SJCRH30 (cell line): ENCODE measurements around the gene SLC46A1. TPM values are rescaled to one million over a fixed set of nuclear protein-coding genes. Genes with fewer than 3 reads are reported as not detected.

Experiments used
- DNase-seq, 2 experiments: peaks; one replicate each; pipeline ENCODE4 v3.0.0-alpha.2; 2015 to 2020
- H3K27ac ChIP-seq: fragments of 250-450 bp; sonication (Bioruptor Pico); 2 replicates; pipeline ENCODE4 v1.5.1; 2020; ENCODE audit warnings: mild to moderate bottlenecking, moderate library complexity
- H3K27me3 ChIP-seq: fragments of 250-450 bp; sonication (Bioruptor Pico); 2 replicates; pipeline ENCODE4 v1.5.1; 2020; ENCODE audit warnings: mild to moderate bottlenecking, moderate library complexity
- H3K36me3 ChIP-seq: fragments of 250-450 bp; sonication (Bioruptor Pico); 2 replicates; pipeline ENCODE4 v1.5.1; 2020; ENCODE audit warnings: mild to moderate bottlenecking, moderate library complexity
- H3K4me1 ChIP-seq: fragments of 250-450 bp; sonication (Bioruptor Pico); 2 replicates; pipeline ENCODE4 v1.5.1; 2020; ENCODE audit warnings: mild to moderate bottlenecking, moderate library complexity
- H3K4me3 ChIP-seq: fragments of 250-450 bp; sonication (Bioruptor Pico); 2 replicates; pipeline ENCODE4 v1.5.1; 2020; ENCODE audit warnings: mild to moderate bottlenecking, moderate library complexity
- H3K9me3 ChIP-seq: fragments of 250-450 bp; sonication (Bioruptor Pico); replicated peaks from 2 replicates; pipeline ENCODE4 v1.5.1; 2020; ENCODE audit warnings: mild to moderate bottlenecking, moderate library complexity
- total RNA-seq: library from RNA; depleted of rRNA; stranded (reverse); fragments of >200 nt; shearing (Covaris generic); gene quantifications from 2 replicates; pipeline ENCODE4 v1.2.3, GENCODE V29; 2014

Gene SLC46A1
- total RNA-seq, 1 experiment from 2014 or later, result 10.6 TPM

DNA sequence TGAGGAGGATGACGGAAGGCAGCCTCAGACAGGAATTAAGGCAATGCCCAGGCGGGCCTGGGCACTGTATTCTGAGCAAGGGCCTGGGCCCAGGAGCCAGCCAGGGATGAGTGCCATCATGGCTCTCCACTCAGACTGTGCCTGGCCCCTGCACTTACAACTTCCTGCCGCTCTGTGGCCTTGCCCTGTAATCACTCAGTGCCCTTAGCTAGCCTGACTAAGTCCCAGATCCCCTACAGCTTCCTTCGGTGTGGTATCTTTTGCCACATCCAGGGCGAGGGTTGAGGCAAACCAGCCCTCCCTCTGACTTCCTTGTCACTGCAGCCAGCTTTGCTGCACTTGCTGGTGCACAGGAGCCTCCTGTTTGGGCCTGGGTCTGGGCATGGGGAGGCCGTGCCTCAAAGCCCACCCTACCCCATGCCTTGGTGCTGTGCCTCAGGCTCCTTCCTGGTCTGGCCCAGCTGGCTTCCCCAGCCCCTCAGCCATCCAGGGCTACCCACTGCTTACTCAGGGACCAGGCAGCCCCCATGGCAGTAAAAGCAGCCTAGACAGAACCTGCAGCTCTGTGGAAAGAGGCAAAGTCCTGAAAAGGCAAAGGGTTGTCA lies 9.3 kb downstream of the SLC46A1 start:
- H3K9me3 ChIP-seq, result no peaks in the 10 kb centered on the region
- no peak for DNase-seq
- H3K4me3 ChIP-seq, result no peak overlapping the region
- H3K4me1 ChIP-seq, result peaks cover 7% of the 10 kb centered on the region
- H3K27me3 ChIP-seq, result no peaks in the 10 kb centered on the region
- no peak overlapping the region for H3K27ac ChIP-seq
- H3K36me3 ChIP-seq, result peaks cover 12% of the 10 kb centered on the region

DNA sequence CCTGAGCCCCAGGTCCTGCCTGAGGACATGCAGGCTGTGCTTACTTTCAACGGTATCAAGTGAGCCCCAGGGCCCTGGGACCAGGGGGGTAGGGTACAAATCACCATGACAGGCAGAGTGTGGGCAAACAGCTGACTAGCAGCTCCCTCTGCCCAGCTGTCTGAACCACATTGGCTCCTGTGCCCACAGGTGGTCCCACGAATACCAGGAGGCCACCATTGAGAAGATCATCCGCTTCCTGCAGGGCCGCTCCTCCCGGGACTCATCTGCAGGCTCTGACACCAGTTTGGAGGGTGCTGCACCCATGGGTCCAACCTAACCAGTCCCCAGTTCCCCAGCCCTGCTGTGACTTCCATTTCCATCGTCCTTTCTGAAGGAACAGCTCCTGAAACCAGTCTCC lies 10.0 kb downstream of the SLC46A1 start:
- Histone ChIP-seq H3K27me3 (no peaks in the 10 kb centered on the region), H3K4me3 (no peak overlapping the region), H3K27ac (no peak overlapping the region), H3K4me1 (peaks cover 7% of the 10 kb centered on the region), H3K36me3 (peaks cover 17% of the 10 kb centered on the region), H3K9me3 (no peaks in the 10 kb centered on the region)
- DNase-seq, result no peak

DNA sequence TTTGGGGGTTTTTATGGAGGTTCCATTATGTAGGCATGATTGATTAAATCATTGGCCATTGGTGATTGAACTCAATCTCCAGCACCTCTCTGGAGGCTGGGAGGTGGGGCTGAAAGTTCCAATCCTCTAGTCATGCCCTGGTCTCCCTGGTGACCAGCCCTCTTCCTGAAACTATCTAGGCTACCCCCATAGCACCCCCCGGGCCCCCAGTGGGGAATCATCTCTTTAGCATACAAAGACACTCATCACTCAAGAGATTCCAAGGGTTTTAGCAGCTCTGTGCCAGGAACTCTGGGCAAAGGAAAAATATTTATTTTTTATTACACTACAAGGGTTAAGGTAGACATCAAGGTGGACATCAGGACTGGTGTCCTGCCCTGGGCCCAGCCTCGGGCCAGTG lies 10.6 kb downstream of the SLC46A1 start:
- Histone ChIP-seq H3K36me3 (peaks cover 22% of the 10 kb centered on the region), H3K9me3 (no peaks in the 10 kb centered on the region), H3K27me3 (no peaks in the 10 kb centered on the region), H3K4me3 (no peak overlapping the region), H3K4me1 (peaks cover 7% of the 10 kb centered on the region), H3K27ac (no peak overlapping the region)
- DNase-seq, result no peak

DNA sequence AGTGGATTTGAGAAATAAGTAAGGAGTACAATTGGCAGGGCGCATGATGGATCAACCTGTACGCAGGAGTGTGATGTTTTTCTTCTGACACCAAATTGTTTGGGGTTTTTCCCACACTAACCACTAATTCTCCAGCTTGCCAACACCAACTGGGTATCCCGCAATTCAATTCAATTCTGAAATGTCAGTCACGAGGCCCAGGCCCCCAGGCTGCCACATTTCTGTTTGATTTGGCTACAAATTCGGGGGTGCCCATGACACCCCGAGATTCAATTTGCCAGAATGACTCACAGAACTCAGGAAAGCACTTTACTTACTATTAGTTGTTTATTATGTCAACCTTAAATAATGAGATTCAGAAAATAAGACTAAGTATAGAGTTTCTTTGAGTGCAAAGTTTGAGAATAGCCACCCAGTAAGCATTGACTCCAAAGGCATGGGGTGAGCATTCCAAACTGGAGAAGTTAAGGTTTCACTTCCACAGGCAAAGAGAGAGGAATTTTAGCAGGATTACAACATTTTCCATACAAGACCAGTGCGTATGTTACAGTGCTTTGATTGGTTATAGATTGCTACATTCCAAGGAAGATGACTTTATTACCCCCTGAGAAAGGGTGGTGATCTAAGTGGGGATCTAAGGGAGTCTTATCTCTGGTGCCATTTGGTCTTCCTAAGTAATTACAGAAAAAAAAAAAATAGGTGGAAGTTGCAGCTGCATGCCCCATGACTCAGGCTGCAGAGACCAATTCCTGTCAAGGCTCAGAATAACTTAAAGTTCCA lies 11.5 kb downstream of the SLC46A1 start:
- no peaks in the 10 kb centered on the region for H3K27me3 ChIP-seq
- no peak overlapping the region for H3K27ac ChIP-seq
- no peak for DNase-seq
- H3K4me1 ChIP-seq, result peaks cover 7% of the 10 kb centered on the region
- peaks cover 28% of the 10 kb centered on the region for H3K36me3 ChIP-seq
- H3K4me3 ChIP-seq, result no peak overlapping the region
- no peaks in the 10 kb centered on the region for H3K9me3 ChIP-seq

DNA sequence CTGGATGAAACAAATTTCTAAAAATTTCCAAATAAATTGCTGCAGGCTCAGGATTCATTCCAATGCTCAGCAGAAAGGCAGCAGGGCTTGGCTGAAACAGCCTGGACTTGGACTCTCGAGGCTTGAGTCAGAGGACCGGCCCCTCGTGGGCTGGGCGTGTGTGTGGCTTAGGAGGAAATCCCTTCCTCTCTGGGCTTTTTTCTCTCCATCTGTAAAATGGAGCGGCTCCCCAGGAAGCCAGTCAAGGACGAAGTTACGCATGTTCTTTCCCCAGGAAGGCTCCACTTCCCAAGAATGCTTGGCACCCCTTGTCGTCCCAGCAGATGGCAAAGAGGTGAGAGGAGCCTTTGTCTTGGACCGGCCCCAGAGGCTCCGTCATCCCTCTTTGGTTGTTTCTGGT lies 13.5 kb downstream of the SLC46A1 start:
- no peak overlapping the region for H3K4me3 ChIP-seq
- H3K27ac ChIP-seq, result no peak overlapping the region
- no peaks in the 10 kb centered on the region for H3K27me3 ChIP-seq
- H3K4me1 ChIP-seq, result no peaks in the 10 kb centered on the region
- H3K36me3 ChIP-seq, result peaks cover 36% of the 10 kb centered on the region
- no peaks in the 10 kb centered on the region for H3K9me3 ChIP-seq
- DNase-seq, result no peak

DNA sequence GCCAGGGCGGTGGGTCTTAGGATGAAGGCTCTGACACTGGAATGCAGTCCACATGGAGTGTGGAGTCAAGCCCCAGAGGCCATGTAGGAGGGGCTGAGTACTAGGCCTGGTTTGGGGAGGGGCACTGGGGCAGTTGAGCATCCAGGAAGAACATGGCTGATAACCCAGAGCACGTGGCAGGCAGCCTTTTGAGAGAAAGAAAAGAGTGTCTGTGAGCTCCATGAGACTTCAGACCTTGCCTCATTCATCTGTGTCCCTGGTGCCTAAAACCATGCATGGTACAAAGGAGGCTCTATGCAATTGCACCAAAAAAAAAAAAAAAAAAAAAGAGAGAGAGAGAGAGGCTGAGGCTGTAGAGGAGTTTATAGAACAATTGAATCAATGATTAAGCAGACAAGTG lies 14.6 kb downstream of the SLC46A1 start:
- Histone ChIP-seq H3K9me3 (no peaks in the 10 kb centered on the region), H3K4me3 (no peak overlapping the region), H3K27ac (no peak overlapping the region), H3K36me3 (peaks cover 37% of the 10 kb centered on the region), H3K27me3 (no peaks in the 10 kb centered on the region), H3K4me1 (no peaks in the 10 kb centered on the region)
- DNase-seq, result no peak

DNA sequence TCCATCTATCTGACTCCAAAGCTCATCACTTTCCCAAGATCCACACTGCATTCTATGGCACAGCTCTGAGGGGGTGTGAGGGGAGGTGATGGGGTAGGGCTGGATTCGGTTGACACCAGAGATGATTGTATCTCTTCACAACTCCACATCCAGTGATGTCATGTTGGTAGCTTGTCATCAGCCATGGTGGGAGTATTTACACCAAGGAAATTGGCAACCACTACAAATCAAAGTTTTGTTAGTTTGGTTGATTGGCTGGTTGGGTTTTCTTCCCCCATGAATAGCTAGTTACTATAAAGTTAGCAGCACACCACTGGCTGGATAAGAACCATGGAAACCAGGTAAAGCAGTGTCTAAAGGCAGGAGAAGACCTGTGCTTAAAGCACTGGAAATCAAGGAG lies 15.0 kb downstream of the SLC46A1 start:
- no peak overlapping the region for H3K27ac ChIP-seq
- peaks cover 38% of the 10 kb centered on the region for H3K36me3 ChIP-seq
- DNase-seq, result no peak
- no peaks in the 10 kb centered on the region for H3K27me3 ChIP-seq
- no peaks in the 10 kb centered on the region for H3K4me1 ChIP-seq
- H3K4me3 ChIP-seq, result no peak overlapping the region
- no peaks in the 10 kb centered on the region for H3K9me3 ChIP-seq

DNA sequence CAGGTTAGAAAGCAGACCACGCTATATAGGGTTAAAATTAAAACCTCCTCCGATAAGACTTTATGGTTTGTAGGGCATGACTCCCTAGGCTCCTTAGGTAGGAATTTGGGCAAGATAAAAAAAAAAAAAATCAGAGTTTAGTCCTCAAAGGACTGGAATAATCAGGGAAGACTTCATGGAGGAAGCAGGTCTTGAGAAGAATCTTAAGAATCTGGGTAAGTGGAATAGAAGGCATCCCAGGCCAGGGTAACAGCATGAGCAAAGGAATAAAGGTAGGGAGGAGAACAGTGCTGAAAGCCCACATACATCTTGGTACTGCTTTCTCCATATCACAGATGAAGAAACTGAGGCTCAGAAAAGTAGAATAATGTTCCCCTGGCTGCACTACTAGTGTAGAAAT lies 15.4 kb downstream of the SLC46A1 start:
- DNase-seq, result no peak
- Histone ChIP-seq H3K27ac (no peak overlapping the region), H3K27me3 (no peaks in the 10 kb centered on the region), H3K36me3 (peaks cover 37% of the 10 kb centered on the region), H3K9me3 (no peaks in the 10 kb centered on the region), H3K4me3 (no peak overlapping the region), H3K4me1 (no peaks in the 10 kb centered on the region)

DNA sequence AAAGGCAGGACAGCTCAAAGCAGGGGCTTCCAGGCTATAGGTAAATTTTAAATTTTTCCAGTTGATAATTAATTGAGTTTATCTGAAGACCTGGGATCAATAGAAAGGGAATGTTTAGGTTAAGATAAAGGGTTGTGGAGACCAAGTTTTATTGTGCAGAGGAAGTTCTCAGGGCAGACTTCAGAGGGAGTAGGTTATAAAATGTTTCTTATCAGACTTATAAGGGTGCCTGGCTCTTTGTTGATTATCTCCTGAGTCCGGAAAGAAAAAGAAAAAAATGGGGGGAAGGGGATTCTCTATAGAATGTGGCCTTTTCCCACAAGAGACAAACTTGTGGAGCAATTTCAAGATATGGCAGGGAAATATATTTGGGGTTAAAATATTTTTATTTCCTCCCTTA lies 15.9 kb downstream of the SLC46A1 start:
- H3K4me1 ChIP-seq, result no peaks in the 10 kb centered on the region
- H3K27me3 ChIP-seq, result no peaks in the 10 kb centered on the region
- peaks cover 33% of the 10 kb centered on the region for H3K36me3 ChIP-seq
- DNase-seq, result no peak
- no peak overlapping the region for H3K4me3 ChIP-seq
- H3K27ac ChIP-seq, result no peak overlapping the region
- H3K9me3 ChIP-seq, result no peaks in the 10 kb centered on the region

DNA sequence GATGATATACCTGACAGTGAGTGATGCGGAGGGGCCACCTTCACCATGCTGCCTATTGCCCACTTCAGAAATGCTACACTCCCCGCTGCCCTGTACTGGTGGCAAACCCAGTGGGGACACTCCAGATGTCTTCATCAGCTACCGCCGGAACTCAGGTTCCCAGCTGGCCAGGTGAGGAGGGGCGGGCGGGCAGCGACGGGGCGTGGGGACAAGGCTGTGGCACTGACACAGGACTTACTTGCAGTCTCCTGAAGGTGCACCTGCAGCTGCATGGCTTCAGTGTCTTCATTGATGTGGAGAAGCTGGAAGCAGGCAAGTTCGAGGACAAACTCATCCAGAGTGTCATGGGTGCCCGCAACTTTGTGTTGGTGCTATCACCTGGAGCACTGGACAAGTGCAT lies 17.9 kb downstream of the SLC46A1 start:
- peaks cover 29% of the 10 kb centered on the region for H3K36me3 ChIP-seq
- no peak for DNase-seq
- no peak overlapping the region for H3K27ac ChIP-seq
- no peaks in the 10 kb centered on the region for H3K27me3 ChIP-seq
- H3K9me3 ChIP-seq, result no peaks in the 10 kb centered on the region
- no peaks in the 10 kb centered on the region for H3K4me1 ChIP-seq
- no peak overlapping the region for H3K4me3 ChIP-seq

DNA sequence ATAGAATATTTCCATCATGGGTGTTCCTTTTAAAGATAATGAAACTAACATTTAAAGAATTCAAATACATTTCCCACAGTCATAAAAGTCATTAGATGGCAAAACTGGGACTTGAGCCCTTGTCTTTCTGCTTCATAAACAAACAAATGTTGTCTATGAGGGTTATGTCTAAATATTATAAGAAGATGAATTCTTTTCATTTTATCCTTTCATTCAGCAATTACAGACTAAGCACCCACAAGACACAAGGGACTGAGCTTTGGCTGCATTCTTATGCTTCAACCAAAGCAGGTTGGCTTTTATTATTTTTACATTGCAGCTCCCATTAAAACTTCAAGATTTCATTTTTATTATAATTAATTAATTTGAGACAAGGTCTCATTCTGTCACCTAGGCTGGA lies 19.6 kb downstream of the SLC46A1 start:
- Histone ChIP-seq H3K27ac (no peak overlapping the region), H3K36me3 (peaks cover 27% of the 10 kb centered on the region), H3K4me1 (no peaks in the 10 kb centered on the region), H3K9me3 (no peaks in the 10 kb centered on the region), H3K27me3 (no peaks in the 10 kb centered on the region), H3K4me3 (no peak overlapping the region)
- DNase-seq, result no peak

DNA sequence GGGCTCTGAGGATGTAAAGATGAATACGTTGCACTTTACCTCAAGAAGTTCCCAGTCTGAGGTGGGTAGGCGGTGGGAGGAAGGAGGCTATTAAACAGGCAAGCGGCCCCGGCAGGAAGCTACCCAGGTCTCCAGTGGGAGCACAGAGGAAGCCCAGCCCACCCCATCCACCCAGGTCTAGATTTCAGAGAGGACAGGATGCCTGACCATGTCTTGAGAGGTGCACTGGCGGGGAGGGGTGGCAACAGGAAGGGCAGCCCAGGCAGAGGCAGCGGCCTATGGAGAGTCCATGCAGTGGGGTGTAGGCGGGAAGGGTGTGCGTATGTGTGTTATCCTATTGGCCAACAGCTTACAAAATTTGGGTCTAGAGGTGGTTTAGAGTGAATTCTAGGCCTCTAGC lies 20.6 kb downstream of the SLC46A1 start:
- Histone ChIP-seq H3K4me3 (no peak overlapping the region), H3K4me1 (no peaks in the 10 kb centered on the region), H3K27ac (no peak overlapping the region), H3K36me3 (peaks cover 17% of the 10 kb centered on the region), H3K9me3 (no peaks in the 10 kb centered on the region), H3K27me3 (no peaks in the 10 kb centered on the region)
- DNase-seq, result no peak

DNA sequence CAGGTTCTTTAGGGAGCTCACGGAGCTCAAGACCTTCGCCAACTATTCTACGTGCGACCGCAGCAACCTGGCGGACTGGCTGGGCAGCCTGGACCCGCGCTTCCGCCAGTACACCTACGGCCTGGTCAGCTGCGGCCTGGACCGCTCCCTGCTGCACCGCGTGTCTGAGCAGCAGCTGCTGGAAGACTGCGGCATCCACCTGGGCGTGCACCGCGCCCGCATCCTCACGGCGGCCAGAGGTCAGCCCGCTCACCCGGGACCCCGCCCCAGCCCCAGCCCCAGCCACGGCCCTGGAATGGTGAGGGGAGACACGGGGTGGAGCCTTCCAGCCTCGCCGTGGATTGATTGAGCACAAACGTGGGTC lies 21.0 kb downstream of the SLC46A1 start:
- Histone ChIP-seq H3K27ac (no peak overlapping the region), H3K9me3 (no peaks in the 10 kb centered on the region), H3K4me3 (no peak overlapping the region), H3K27me3 (no peaks in the 10 kb centered on the region), H3K36me3 (peaks cover 14% of the 10 kb centered on the region), H3K4me1 (no peaks in the 10 kb centered on the region)
- no peak for DNase-seq

DNA sequence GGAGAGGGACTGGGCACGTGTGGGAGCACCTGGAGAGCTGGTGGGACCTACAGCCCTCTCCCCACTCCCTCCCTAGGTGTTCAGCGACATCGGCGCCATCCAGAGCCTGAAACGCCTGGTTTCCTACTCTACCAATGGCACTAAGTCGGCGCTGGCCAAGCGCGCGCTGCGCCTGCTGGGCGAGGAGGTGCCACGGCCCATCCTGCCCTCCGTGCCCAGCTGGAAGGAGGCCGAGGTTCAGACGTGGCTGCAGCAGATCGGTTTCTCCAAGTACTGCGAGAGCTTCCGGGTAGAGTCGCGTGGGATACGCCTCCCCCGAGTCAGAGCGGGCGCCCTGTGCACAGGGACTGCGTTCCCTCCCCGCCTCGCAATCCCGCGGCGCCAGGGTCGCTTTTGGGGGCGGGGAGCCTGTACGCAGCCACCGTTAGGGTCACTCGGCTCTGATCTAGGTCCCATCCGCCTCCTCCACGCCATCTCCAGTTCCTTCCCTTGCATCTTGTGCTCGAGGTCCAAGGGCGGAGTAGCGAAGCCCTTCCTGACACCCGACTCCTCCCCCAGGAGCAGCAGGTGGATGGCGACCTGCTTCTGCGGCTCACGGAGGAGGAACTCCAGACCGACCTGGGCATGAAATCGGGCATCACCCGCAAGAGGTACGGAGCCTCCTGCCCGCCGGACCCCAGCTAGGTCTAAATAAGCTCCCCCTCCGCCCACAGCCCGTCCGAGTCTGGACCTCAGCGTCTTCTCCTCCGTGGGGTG lies 21.6 kb downstream of the SLC46A1 start:
- H3K36me3 ChIP-seq, result peaks cover 11% of the 10 kb centered on the region
- no peaks in the 10 kb centered on the region for H3K9me3 ChIP-seq
- no peaks in the 10 kb centered on the region for H3K4me1 ChIP-seq
- DNase-seq, result no peak
- no peak overlapping the region for H3K4me3 ChIP-seq
- no peak overlapping the region for H3K27ac ChIP-seq
- no peaks in the 10 kb centered on the region for H3K27me3 ChIP-seq

DNA sequence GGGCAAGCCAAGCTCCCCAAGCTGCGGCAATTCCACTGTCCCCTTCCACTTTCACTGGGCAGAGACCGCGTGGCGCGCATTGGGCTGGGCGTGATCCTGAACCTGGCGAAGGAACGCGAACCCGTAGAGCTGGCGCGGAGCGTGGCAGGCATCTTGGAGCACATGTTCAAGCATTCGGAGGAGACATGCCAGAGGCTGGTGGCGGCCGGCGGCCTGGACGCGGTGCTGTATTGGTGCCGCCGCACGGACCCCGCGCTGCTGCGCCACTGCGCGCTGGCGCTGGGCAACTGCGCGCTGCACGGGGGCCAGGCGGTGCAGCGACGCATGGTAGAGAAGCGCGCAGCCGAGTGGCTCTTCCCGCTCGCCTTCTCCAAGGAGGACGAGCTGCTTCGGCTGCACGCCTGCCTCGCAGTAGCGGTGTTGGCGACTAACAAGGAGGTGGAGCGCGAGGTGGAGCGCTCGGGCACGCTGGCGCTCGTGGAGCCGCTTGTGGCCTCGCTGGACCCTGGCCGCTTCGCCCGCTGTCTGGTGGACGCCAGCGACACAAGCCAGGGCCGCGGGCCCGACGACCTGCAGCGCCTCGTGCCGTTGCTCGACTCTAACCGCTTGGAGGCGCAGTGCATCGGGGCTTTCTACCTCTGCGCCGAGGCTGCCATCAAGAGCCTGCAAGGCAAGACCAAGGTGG lies 24.7 kb downstream of the SLC46A1 start:
- no peaks in the 10 kb centered on the region for H3K9me3 ChIP-seq
- no peak overlapping the region for H3K27ac ChIP-seq
- DNase-seq, result no peak
- H3K36me3 ChIP-seq, result 0 out of 2 replicates have a peak, but pooled peaks cover 2% of the 10 kb centered on the region
- no peaks in the 10 kb centered on the region for H3K4me1 ChIP-seq
- H3K4me3 ChIP-seq, result no peak overlapping the region
- H3K27me3 ChIP-seq, result no peaks in the 10 kb centered on the region
